GM12878 (cell line): ENCODE results near the gene WARS2. TPM values are rescaled to one million over a fixed set of nuclear protein-coding genes. Genes with fewer than 3 reads are reported as not detected.
A peak's percentile ranks its signal among the peaks of the same experiment; 100 is the strongest.

Experiments used
- CBFB ChIP-seq: IDR thresholded peaks from 2 replicates; pipeline ENCODE4 v1.6.1; 2016; ENCODE audit warnings: antibody characterized with exemption, low read depth
- CREB1 ChIP-seq: IDR thresholded peaks from 2 replicates; pipeline ENCODE4 v1.6.1; 2012; ENCODE audit warnings: low read depth, mild to moderate bottlenecking, inconsistent platforms
- EED ChIP-seq: sonication (generic); IDR thresholded peaks from 2 replicates; pipeline ENCODE4 v1.6.1; 2016; ENCODE audit warnings: antibody characterized with exemption, low read depth
- IKZF1 ChIP-seq: fragments of 450-650 bp; conservative IDR thresholded peaks from 2 replicates; pipeline ENCODE4 v1.6.1; 2017; ENCODE audit warnings: antibody characterized with exemption, mild to moderate bottlenecking
- NKRF ChIP-seq: fragments of 450-650 bp; conservative IDR thresholded peaks from 2 replicates; pipeline ENCODE4 v1.6.1; 2017; ENCODE audit warnings: mild to moderate bottlenecking, moderate library complexity
- PAX8 ChIP-seq: fragments of 450-650 bp; IDR thresholded peaks from 2 replicates; pipeline ENCODE4 v1.6.1; 2017; ENCODE audit warnings: mild to moderate bottlenecking, moderate library complexity
- POLR2A ChIP-seq: IDR thresholded peaks from 2 replicates; pipeline ENCODE4 v1.6.1; 2011; ENCODE audit warnings: low read depth, mild to moderate bottlenecking, low read length
- POU2F2 ChIP-seq: IDR thresholded peaks from 3 replicates; pipeline ENCODE4 v1.6.1; 2011; ENCODE audit warnings: low read depth, mild to moderate bottlenecking, low read length, borderline replicate concordance
- RELB ChIP-seq: fragments of 450-650 bp; IDR thresholded peaks from 2 replicates; pipeline ENCODE4 v1.6.1; 2017; ENCODE audit warnings: low read depth, mild to moderate bottlenecking, moderate library complexity
- ZBTB11 ChIP-seq: fragments of 450-650 bp; formaldehyde crosslinking; IDR thresholded peaks from 2 replicates; pipeline ENCODE4 v1.5.0; 2022; ENCODE audit warnings: mild to moderate bottlenecking, missing genetic modification characterization
- ZNF592 ChIP-seq: fragments of 450-650 bp; IDR thresholded peaks from 2 replicates; pipeline ENCODE4 v1.6.1; 2017; ENCODE audit warnings: mild to moderate bottlenecking, moderate library complexity
- ZNF687 ChIP-seq: fragments of 450-650 bp; IDR thresholded peaks from 2 replicates; pipeline ENCODE4 v1.6.1; 2017; ENCODE audit warnings: mild to moderate bottlenecking, moderate library complexity
- polyA plus RNA-seq, 11 experiments: library from polyadenylated mRNA; depleted of rRNA in 4 of 11; unstranded in 6 of 11; stranded (reverse) in 5 of 11; fragments of >200 nt; fragmentation: Nextera tagmentation in 4 of 11; fragmentation: Illumina TruSeq in 1 of 11; extraction: Ambion mirVana in 4 of 11; extraction: Trizol in 1 of 11; gene quantifications; 1 replicate in 1 of 11; 2 replicates in 10 of 11; pipeline versions ENCODE4 v1.2.1 to v1.2.3, GENCODE V29; 2011 to 2016; ENCODE audit warnings: inconsistent platforms in 2 of 11, missing spikeins in 2 of 11, low read depth in 1 of 11
- total RNA-seq, 4 experiments: library from RNA; depleted of rRNA in 3 of 4; stranded (reverse); fragments of >200 nt in 3 of 4; fragmentation: Illumina TruSeq in 1 of 4; extraction: Trizol in 1 of 4; gene quantifications; 2 replicates each; pipeline versions ENCODE4 v1.2.1 to v1.2.3, GENCODE V29; 2013 to 2021

The WARS2 gene
- total and polyA plus RNA-seq, 10 of the 15 experiments (the other 5 are each of a cell fraction or from before 2014, with no cell fraction given), result 5.5 to 22.2 (median 14.4) TPM

- TF ChIP-seq RELB, result peak; percentile 79
- TF ChIP-seq ZBTB11 (CRISPR knock-in tag), result no peak
- TF ChIP-seq POU2F2, result peak; percentile 84; the same call in 2 of the 3 replicates
- peak; percentile 42; the same call in 1 of the 2 replicates for TF ChIP-seq EED
- TF ChIP-seq CBFB, result peak; percentile 52; the same call in 1 of the 2 replicates
- peak; percentile 68; the same call in 1 of the 2 replicates for TF ChIP-seq PAX8
- TF ChIP-seq POLR2A, result peak; percentile 92
- peak; percentile 65 for TF ChIP-seq NKRF
- peak; percentile 98 for TF ChIP-seq CREB1
- peak; percentile 99 for TF ChIP-seq ZNF687
- 0 out of 2 replicates have a peak, but pooled peaks have one; percentile 23 for TF ChIP-seq ZNF592
- TF ChIP-seq IKZF1, result peak; percentile 67
Measured at GRCh38 chr1:119140177-119141019, at the start of gene WARS2 (continued).
